Right lobe of liver (tissue), 6 donors: ENCODE results near the gene JMJD4. TPM values are rescaled to one million over a fixed set of nuclear protein-coding genes. Genes with fewer than 3 reads are reported as not detected.

Experiments
- ATAC-seq, 4 donors: fragments of 200-7000 bp; cut with Tn5 transposase; one replicate each; pipeline ENCODE4 v1.9.1; 2020; ENCODE audit warnings: mild to moderate bottlenecking in 4 of 4, moderate library complexity in 4 of 4
- DNase-seq, 3 donors: peaks; one replicate each; pipeline ENCODE4 v3.0.0-alpha.2; 2020
- H3K27ac ChIP-seq, 3 donors: fragments of 200-600 bp; one replicate each; pipeline ENCODE4 v1.8.0; 2022
- H3K27me3 ChIP-seq, 2 donors: fragments of 200-600 bp; one replicate each; pipeline ENCODE4 v1.8.0; 2022
- H3K36me3 ChIP-seq, 4 donors: fragments of 200-600 bp; sonication (generic) in 1 of 4; one replicate each; pipeline versions ENCODE4 v1.5.1 to v1.8.0; 2017 to 2022; ENCODE audit warnings: control low read depth in 1 of 4
- H3K4me1 ChIP-seq, 4 donors: fragments of 200-600 bp; sonication (generic) in 1 of 4; one replicate each; pipeline versions ENCODE4 v1.5.1 to v1.8.0; 2017 to 2022; ENCODE audit warnings: control low read depth in 1 of 4
- H3K4me3 ChIP-seq, 3 donors: fragments of 200-600 bp; one replicate each; pipeline ENCODE4 v1.8.0; 2022
- H3K9me3 ChIP-seq, 4 donors: fragments of 200-600 bp; sonication (generic) in 1 of 4; one replicate each; pipeline versions ENCODE4 v1.5.1 to v1.8.0; 2017 to 2022; ENCODE audit warnings: control low read depth in 1 of 4
- CTCF ChIP-seq, 4 donors: fragments of 200-600 bp in 3 of 4; fragments of 450-650 bp in 1 of 4; IDR thresholded peaks; one replicate each; pipeline versions ENCODE4 v1.5.1 to v1.8.0; 2016 to 2022; ENCODE audit warnings: antibody characterized with exemption in 4 of 4, mild to moderate bottlenecking in 2 of 4
- POLR2A ChIP-seq: fragments of 450-650 bp; IDR thresholded peaks from one replicate; pipeline ENCODE4 v1.6.1; 2017; ENCODE audit warnings: antibody characterized with exemption, mild to moderate bottlenecking
- WGBS: methylation state at CpG from one replicate; pipeline ENCODE4 v1.1.6; 2018; ENCODE audit warnings: low coverage, low lambda C conversion rate; ENCODE audit not compliant: insufficient coverage; ENCODE audit errors: missing lambda C conversion rate; 5-methylcytosine and 5-hydroxymethylcytosine counted together
- intact Hi-C, 2 donors: fragments of 100-400 bp; cut with DNase I; formaldehyde crosslinking; loops; one replicate each; pipeline versions ENCODE4 v1.11.2 to v1.14.1; 2022
- total RNA-seq, 6 experiments: library from RNA; depleted of rRNA in 2 of 6; stranded (reverse); fragments of >200 nt in 2 of 6; fragmentation: NEBNext Ultra II Directional in 3 of 6; extraction: Animal tissue kit (Norgen Biotek cat#: 25700) in 3 of 6; gene quantifications; one replicate each; pipeline versions ENCODE4 v1.1.0 to v1.2.4, GENCODE V29; 2016 to 2023
- donor health status: DM: no; HTN: yes; CAD: no.
- donor health status: DM: no; HTN: no; CAD: no.
- donor health status: DM: no; HTN: no; CAD: no.
- donor health status: DM: no; HTN: yes; CAD: no.
- donor health status: DM: no; HTN: yes; CAD: no.

The JMJD4 gene
- total RNA-seq, 6 experiments from 2014 or later = 7.2 to 17.7 (median 9.5) TPM

- H3K36me3 ChIP-seq = peaks cover 0 to 7% (median 0%) of the 10 kb centered on the region in 4 donors
- no peak for TF ChIP-seq POLR2A
- no peak for TF ChIP-seq CTCF (IDR thresholded peaks at IDR 0.05)
- DNase-seq = peak in 1 of 3 donors; percentile 34
These were observed 39.1 kb upstream of the JMJD4 start for GRCh38 chr1:227774051-227774731.

GRCh38 chr1:227773558-227773957 lies 38.5 kb upstream of the JMJD4 start:
- H3K4me3 ChIP-seq = no peak overlapping the region
- peak in 1 of 3 donors; percentile 22 for DNase-seq
- H3K4me1 ChIP-seq = no peaks in the 10 kb centered on the region
- peaks cover 0 to 10% (median 0%) of the 10 kb centered on the region in 4 donors for H3K36me3 ChIP-seq
- intact Hi-C loops = no loop called here
- H3K9me3 ChIP-seq = no peaks in the 10 kb centered on the region
- H3K27me3 ChIP-seq = no peaks in the 10 kb centered on the region
- WGBS = 92% methylated on average over 5 of the region's 15 CpGs
- no peak for ATAC-seq
- no peak overlapping the region for H3K27ac ChIP-seq
- no peak for TF ChIP-seq POLR2A
- TF ChIP-seq CTCF (IDR thresholded peaks at IDR 0.05) = no peak

More at GRCh38 chr1:227774051-227774731, 39.1 kb upstream of the JMJD4 start:
- Histone ChIP-seq H3K27me3 (no peaks in the 10 kb centered on the region), H3K4me1 (no peaks in the 10 kb centered on the region), H3K9me3 (no peaks in the 10 kb centered on the region), H3K27ac (no peak overlapping the region), H3K4me3 (no peak overlapping the region)
- ATAC-seq = peak in 2 of 4 donors; percentile 4 to 22
- intact Hi-C loops = no loop called here
- 77% methylated on average over 5 of the region's 13 CpGs for WGBS

GRCh38 chr1:227771771-227772170 lies 36.7 kb upstream of the JMJD4 start:
- ATAC-seq (no peak), DNase-seq (peak in 1 of 3 donors; percentile 33)
- WGBS = 96% methylated on average over 3 of the region's 7 CpGs
- Histone ChIP-seq H3K27ac (no peak overlapping the region), H3K4me3 (no peak overlapping the region), H3K4me1 (no peaks in the 10 kb centered on the region), H3K27me3 (no peaks in the 10 kb centered on the region), H3K36me3 (peaks cover 0 to 27% (median 2%) of the 10 kb centered on the region in 4 donors), H3K9me3 (no peaks in the 10 kb centered on the region)
- TF ChIP-seq CTCF (IDR thresholded peaks at IDR 0.05) = no peak
- TF ChIP-seq POLR2A = no peak
- intact Hi-C loops = no loop called here

GRCh38 chr1:227771326-227771725 lies 36.2 kb upstream of the JMJD4 start:
- Histone ChIP-seq H3K4me1 (no peaks in the 10 kb centered on the region), H3K27ac (no peak overlapping the region), H3K4me3 (no peak overlapping the region), H3K36me3 (peaks cover 0 to 28% (median 2%) of the 10 kb centered on the region in 4 donors), H3K27me3 (no peaks in the 10 kb centered on the region), H3K9me3 (no peaks in the 10 kb centered on the region)
- DNase-seq = peak in 1 of 3 donors; percentile 28
- intact Hi-C loops = no loop called here
- 97% methylated on average over 6 of the region's 8 CpGs for WGBS
- TF ChIP-seq CTCF (IDR thresholded peaks at IDR 0.05) = no peak
- no peak for TF ChIP-seq POLR2A
- no peak for ATAC-seq
